CD14-positive monocyte (primary cell): ENCODE results near the gene GMPPA. TPM values are rescaled to one million over a fixed set of nuclear protein-coding genes. Genes with fewer than 3 reads are reported as not detected.

Experiments
- DNase-seq, 3 donors: peaks; one replicate each; pipeline ENCODE4 v3.0.0-alpha.2; 2011 to 2022
- H2AFZ ChIP-seq: 2 replicates; pipeline ENCODE4 v1.6.0; 2012; ENCODE audit warnings: mild to moderate bottlenecking, low read depth, low read length, inconsistent platforms; ENCODE audit not compliant: insufficient read depth, poor library complexity, severe bottlenecking
- H3K27ac ChIP-seq, 2 donors: 1 replicate in 1 of 2; 2 replicates in 1 of 2; pipeline ENCODE4 v1.5.1; 2012 to 2013; ENCODE audit warnings: low read length in 2 of 2, control low read depth in 1 of 2, inconsistent platforms in 1 of 2, low read depth in 1 of 2, mild to moderate bottlenecking in 1 of 2
- H3K27me3 ChIP-seq, 2 donors: one replicate each; pipeline versions ENCODE4 v1.6.0 to v1.6.1; 2011 to 2013; ENCODE audit warnings: low read length in 2 of 2; ENCODE audit not compliant: control insufficient read depth in 2 of 2, insufficient read depth in 2 of 2
- H3K36me3 ChIP-seq, 2 donors: replicated peaks in 1 of 2; 1 replicate in 1 of 2; 2 replicates in 1 of 2; pipeline versions ENCODE4 v1.5.1 to v1.6.1; 2012 to 2013; ENCODE audit warnings: low read length in 2 of 2, control low read depth in 1 of 2, inconsistent platforms in 1 of 2, mild to moderate bottlenecking in 1 of 2; ENCODE audit not compliant: insufficient read depth in 2 of 2, control insufficient read depth in 1 of 2
- H3K4me1 ChIP-seq, 2 donors: 1 replicate in 1 of 2; 2 replicates in 1 of 2; pipeline versions ENCODE4 v1.5.1 to v1.6.1; 2012 to 2013; ENCODE audit warnings: low read length in 2 of 2, control low read depth in 1 of 2, inconsistent platforms in 1 of 2, mild to moderate bottlenecking in 1 of 2, moderate library complexity in 1 of 2; ENCODE audit not compliant: insufficient read depth in 2 of 2, control insufficient read depth in 1 of 2
- H3K4me2 ChIP-seq: replicated peaks from 2 replicates; pipeline ENCODE3; 2012; ENCODE audit warnings: low read length, moderate library complexity, mild to moderate bottlenecking; ENCODE audit not compliant: poor library complexity, severe bottlenecking; ENCODE audit errors: extremely low read depth
- H3K4me3 ChIP-seq, 3 experiments: fragments of 200-600 bp in 1 of 3; sonication (generic) in 1 of 3; replicated peaks in 1 of 3; 1 replicate in 2 of 3; 2 replicates in 1 of 3; pipeline ENCODE4 v1.5.1; 2011 to 2013; ENCODE audit warnings: low read length in 3 of 3, mild to moderate bottlenecking in 3 of 3, control low read depth in 2 of 3, low read depth in 2 of 3, inconsistent platforms in 1 of 3, moderate library complexity in 1 of 3
- H3K79me2 ChIP-seq: 2 replicates; pipeline ENCODE4 v1.6.0; 2012; ENCODE audit warnings: mild to moderate bottlenecking, control low read depth, inconsistent platforms, low read length, moderate library complexity; ENCODE audit not compliant: insufficient read depth
- H3K9ac ChIP-seq: 2 replicates; pipeline ENCODE4 v1.6.0; 2017; ENCODE audit warnings: low read length, mild to moderate bottlenecking; ENCODE audit not compliant: insufficient read depth, poor library complexity, severe bottlenecking
- H3K9me3 ChIP-seq, 2 donors: replicated peaks in 1 of 2; 1 replicate in 1 of 2; 2 replicates in 1 of 2; pipeline versions ENCODE4 v1.5.1 to v1.6.1; 2012 to 2013; ENCODE audit warnings: low read length in 2 of 2, control low read depth in 1 of 2; ENCODE audit not compliant: control insufficient read depth in 1 of 2, insufficient read depth in 1 of 2
- H4K20me1 ChIP-seq: 2 replicates; pipeline ENCODE4 v1.6.0; 2012; ENCODE audit warnings: mild to moderate bottlenecking, low read length, control low read depth, moderate library complexity; ENCODE audit not compliant: insufficient read depth
- H3K27ac Mint-ChIP-seq, 7 donors: one replicate each; pipeline ENCODE4 v1.8.0; 2020; ENCODE audit warnings: mild to moderate bottlenecking in 7 of 7, mixed read lengths in 7 of 7, moderate library complexity in 6 of 7, inconsistent platforms in 2 of 7
- H3K27me3 Mint-ChIP-seq, 3 donors: one replicate each; pipeline ENCODE4 v1.8.0; 2021 to 2022; ENCODE audit warnings: low read depth in 3 of 3, mild to moderate bottlenecking in 3 of 3, mixed read lengths in 3 of 3, moderate library complexity in 3 of 3, inconsistent platforms in 1 of 3
- H3K36me3 Mint-ChIP-seq, 2 donors: one replicate each; pipeline ENCODE4 v1.8.0; 2020; ENCODE audit warnings: mixed read lengths in 2 of 2, inconsistent platforms in 1 of 2, mild to moderate bottlenecking in 1 of 2
- H3K4me1 Mint-ChIP-seq: one replicate; pipeline ENCODE4 v1.8.0; 2020; ENCODE audit warnings: mild to moderate bottlenecking, mixed read lengths
- H3K4me3 Mint-ChIP-seq, 2 donors: one replicate each; pipeline ENCODE4 v1.8.0; 2020; ENCODE audit warnings: mild to moderate bottlenecking in 2 of 2, mixed read lengths in 2 of 2, moderate library complexity in 1 of 2
- H3K9me3 Mint-ChIP-seq, 7 donors: one replicate each; pipeline ENCODE4 v1.8.0; 2020 to 2022; ENCODE audit warnings: mixed read lengths in 7 of 7, mild to moderate bottlenecking in 6 of 7, moderate library complexity in 6 of 7, inconsistent platforms in 2 of 7
- CTCF ChIP-seq: fragments of 200-600 bp; IDR thresholded peaks from one replicate; pipeline ENCODE4 v1.8.0; 2022; ENCODE audit warnings: antibody characterized with exemption, mild to moderate bottlenecking
- WGBS: methylation state at CpG from one replicate; pipeline ENCODE4 v1.1.5; 2013; ENCODE audit warnings: missing lambda C conversion rate; ENCODE audit not compliant: insufficient coverage; 5-methylcytosine and 5-hydroxymethylcytosine counted together
- intact Hi-C, 2 donors: fragments of 100-400 bp; cut with micrococcal nuclease; formaldehyde crosslinking; loops; one replicate each; pipeline versions ENCODE4 v1.15.0 to v1.15.1; 2023
- polyA plus RNA-seq, 3 donors: library from polyadenylated mRNA; depleted of rRNA in 1 of 3; unstranded in 2 of 3; stranded (reverse) in 1 of 3; fragments of 300-500 nt in 2 of 3; fragments of >200 nt in 1 of 3; fragmentation: Illumina TruSeq in 2 of 3; gene quantifications; 1 replicate in 2 of 3; 2 replicates in 1 of 3; pipeline ENCODE4 v1.2.3, GENCODE V29; 2012 to 2021

Gene GMPPA
- polyA plus RNA-seq, 3 donors: 35.5 to 71.2 (median 35.9) TPM

GRCh38 chr2:219475697-219476651 is 22.7 kb upstream of the GMPPA start:
- WGBS: 17% methylated on average over 7 of the region's 14 CpGs
- TF ChIP-seq CTCF: peak; percentile 79
- H3K36me3 ChIP-seq: no peaks in the 10 kb centered on the region
- no peak overlapping the region for H3K9ac ChIP-seq
- no peak overlapping the region for H3K27ac ChIP-seq
- H3K27me3 Mint-ChIP-seq: peaks cover 7 to 22% (median 20%) of the 10 kb centered on the region in 3 donors
- H3K4me3 Mint-ChIP-seq: no peak overlapping the region
- no peak overlapping the region for H2AFZ ChIP-seq
- H3K79me2 ChIP-seq: no peaks in the 10 kb centered on the region
- DNase-seq: peak; percentile 19 to 38 (median 36)
- no peaks in the 10 kb centered on the region for H4K20me1 ChIP-seq
- H3K4me3 ChIP-seq: no peak overlapping the region
- peak overlapping the region in 1 of 7 donors; percentile 41 for H3K27ac Mint-ChIP-seq
- H3K4me1 ChIP-seq: no peaks in the 10 kb centered on the region
- peaks cover 2% of the 10 kb centered on the region for H3K4me1 Mint-ChIP-seq
- H3K9me3 ChIP-seq: no peaks in the 10 kb centered on the region
- intact Hi-C loops: loop anchor here (1.0 to 5.0 kb wide), 2 partner anchors 54 to 56 kb away; no protein-coding TSS in a partner anchor
- no peaks in the 10 kb centered on the region for H3K36me3 Mint-ChIP-seq
- no peak overlapping the region for H3K4me2 ChIP-seq
- H3K27me3 ChIP-seq: peaks cover 0 to 2% of the 10 kb centered on the region in 2 donors
- no peaks in the 10 kb centered on the region for H3K9me3 Mint-ChIP-seq

- 26% methylated on average over 8 of the region's 16 CpGs for WGBS
- Histone ChIP-seq H3K27ac (no peak overlapping the region), H3K9ac (no peak overlapping the region), H3K4me1 (no peaks in the 10 kb centered on the region), H3K27me3 (peaks cover 0 to 4% of the 10 kb centered on the region in 2 donors), H2AFZ (no peak overlapping the region), H3K36me3 (no peaks in the 10 kb centered on the region), H3K4me3 (no peak overlapping the region), H4K20me1 (no peaks in the 10 kb centered on the region), H3K9me3 (no peaks in the 10 kb centered on the region), H3K79me2 (no peaks in the 10 kb centered on the region), H3K4me2 (no peak overlapping the region)
- intact Hi-C loops: loop anchor here (1.0 to 5.0 kb wide), 2 partner anchors 54 to 56 kb away; no protein-coding TSS in a partner anchor
- H3K36me3 Mint-ChIP-seq: no peaks in the 10 kb centered on the region
- H3K4me3 Mint-ChIP-seq: no peak overlapping the region
- peaks cover 2% of the 10 kb centered on the region for H3K4me1 Mint-ChIP-seq
- DNase-seq: no peak
- H3K9me3 Mint-ChIP-seq: no peaks in the 10 kb centered on the region
- no peak overlapping the region for H3K27ac Mint-ChIP-seq
- TF ChIP-seq CTCF: no peak
- peaks cover 8 to 27% (median 25%) of the 10 kb centered on the region in 3 donors for H3K27me3 Mint-ChIP-seq
These were observed 22.0 kb upstream of the GMPPA start for GRCh38 chr2:219476652-219477151.
